Activated B cell treated with CpG ODN at 0.5 μM for 24 hours (primary cell): ENCODE data around the gene NOG. TPM values are rescaled to one million over a fixed set of nuclear protein-coding genes. Genes with fewer than 3 reads are reported as not detected.

Source experiments
- ATAC-seq: fragments of 200-7000 bp; cut with Tn5 transposase; one replicate; pipeline ENCODE4 v1.10.0; 2021; ENCODE audit warnings: low read depth, mild to moderate bottlenecking, moderate library complexity
- CTCF ChIA-PET: fragments of 350-600 bp; sonication (Branson Sonifier 250); formaldehyde crosslinking; loops from one replicate; lab custom pipeline; 2021; ENCODE audit warnings: antibody characterized with exemption; lab: Charles Lee
- POLR2A ChIA-PET: fragments of 350-600 bp; sonication (Branson Sonifier 250); formaldehyde crosslinking; loops from one replicate; lab custom pipeline; 2021; ENCODE audit warnings: antibody characterized with exemption; lab: Charles Lee
- DNase-seq: peaks from one replicate; pipeline ENCODE4 v3.0.0; 2022
- H3K27ac Mint-ChIP-seq: one replicate; pipeline ENCODE4 v1.8.0; 2020; ENCODE audit warnings: mixed read lengths
- H3K27me3 Mint-ChIP-seq: one replicate; pipeline ENCODE4 v1.8.0; 2021; ENCODE audit warnings: mixed read lengths
- H3K36me3 Mint-ChIP-seq: one replicate; pipeline ENCODE4 v1.8.0; 2021; ENCODE audit warnings: low read depth, mixed read lengths
- H3K4me1 Mint-ChIP-seq: one replicate; pipeline ENCODE4 v1.8.0; 2021; ENCODE audit warnings: mixed read lengths
- H3K4me3 Mint-ChIP-seq: one replicate; pipeline ENCODE4 v1.8.0; 2020; ENCODE audit warnings: mild to moderate bottlenecking, mixed read lengths
- H3K9me3 Mint-ChIP-seq: one replicate; pipeline ENCODE4 v1.8.0; 2020; ENCODE audit warnings: mixed read lengths
- CTCF ChIP-seq: fragments of 200-600 bp; IDR thresholded peaks from one replicate; pipeline ENCODE4 v1.8.0; 2022; ENCODE audit warnings: antibody characterized with exemption, mild to moderate bottlenecking
- intact Hi-C: fragments of 100-400 bp; cut with micrococcal nuclease; formaldehyde crosslinking; loops from one replicate; pipeline ENCODE4 v1.15.1; 2024
- total RNA-seq: library from RNA; stranded (reverse); gene quantifications from 2 replicates; pipeline ENCODE4 v1.2.3, GENCODE V29; 2022

NOG gene
- total RNA-seq, 1 donor from 2014 or later = not detected

- Mint-ChIP-seq H3K27me3 (peaks cover 34% of the 10 kb centered on the region), H3K36me3 (no peaks in the 10 kb centered on the region), H3K4me1 (peaks cover 25% of the 10 kb centered on the region), H3K4me3 (no peak overlapping the region), H3K27ac (no peak overlapping the region), H3K9me3 (no peaks in the 10 kb centered on the region)
- intact Hi-C loops = no loop called here
- POLR2A ChIA-PET = no interaction called here
- TF ChIP-seq CTCF = no peak
- no peak for DNase-seq
- no peak for ATAC-seq
- CTCF ChIA-PET = no interaction called here
Measured at GRCh38 chr17:56600256-56600655, 6.8 kb downstream of the NOG start.

GRCh38 chr17:56601591-56601990 lies 8.1 kb downstream of the NOG start:
- no peak for TF ChIP-seq CTCF
- peaks cover 33% of the 10 kb centered on the region for H3K27me3 Mint-ChIP-seq
- no peaks in the 10 kb centered on the region for H3K9me3 Mint-ChIP-seq
- intact Hi-C loops = no loop called here
- DNase-seq = no peak
- H3K4me1 Mint-ChIP-seq = peaks cover 16% of the 10 kb centered on the region
- POLR2A ChIA-PET = no interaction called here
- H3K36me3 Mint-ChIP-seq = no peaks in the 10 kb centered on the region
- H3K27ac Mint-ChIP-seq = no peak overlapping the region
- ATAC-seq = no peak
- CTCF ChIA-PET = no interaction called here
- no peak overlapping the region for H3K4me3 Mint-ChIP-seq

- Mint-ChIP-seq H3K36me3 (no peaks in the 10 kb centered on the region), H3K4me3 (no peak overlapping the region), H3K27me3 (peaks cover 28% of the 10 kb centered on the region), H3K4me1 (peaks cover 9% of the 10 kb centered on the region), H3K9me3 (no peaks in the 10 kb centered on the region), H3K27ac (no peak overlapping the region)
- no peak for TF ChIP-seq CTCF
- intact Hi-C loops = no loop called here
- ChIA-PET POLR2A (no interaction called here), CTCF (no interaction called here)
- ATAC-seq = no peak
- no peak for DNase-seq
Measured at GRCh38 chr17:56602292-56603130, 9.0 kb downstream of the NOG start.

- ChIA-PET POLR2A (no interaction called here), CTCF (no interaction called here)
- H3K4me1 Mint-ChIP-seq = peaks cover 4% of the 10 kb centered on the region
- intact Hi-C loops = no loop called here
- TF ChIP-seq CTCF = no peak
- no peak overlapping the region for H3K4me3 Mint-ChIP-seq
- DNase-seq (no peak), ATAC-seq (no peak)
- no peaks in the 10 kb centered on the region for H3K36me3 Mint-ChIP-seq
- H3K9me3 Mint-ChIP-seq = no peaks in the 10 kb centered on the region
- no peak overlapping the region for H3K27ac Mint-ChIP-seq
- peaks cover 20% of the 10 kb centered on the region for H3K27me3 Mint-ChIP-seq
Measured at GRCh38 chr17:56603486-56604238, 10.2 kb downstream of the NOG start.

- no peaks in the 10 kb centered on the region for H3K9me3 Mint-ChIP-seq
- DNase-seq (no peak), ATAC-seq (no peak)
- H3K4me3 Mint-ChIP-seq = no peak overlapping the region
- POLR2A ChIA-PET = no interaction called here
- intact Hi-C loops = no loop called here
- H3K27me3 Mint-ChIP-seq = peaks cover 15% of the 10 kb centered on the region
- CTCF ChIA-PET = no interaction called here
- TF ChIP-seq CTCF = no peak
- H3K27ac Mint-ChIP-seq = no peak overlapping the region
- H3K36me3 Mint-ChIP-seq = no peaks in the 10 kb centered on the region
- no peaks in the 10 kb centered on the region for H3K4me1 Mint-ChIP-seq
Measured at GRCh38 chr17:56604691-56605290, 11.3 kb downstream of the NOG start.
